Right kidney (tissue), 1 donor: ENCODE results near the gene ANP32E.
"Not testable (repeated sequence)": the region's sequence is repeated elsewhere in the genome, so short reads cannot be mapped to it uniquely, and the experiment has no call there.

Experiments used
- DNase-seq: peaks from one replicate; pipeline ENCODE4 v3.0.0-alpha.2; 2016

The ANP32E gene

DNA sequence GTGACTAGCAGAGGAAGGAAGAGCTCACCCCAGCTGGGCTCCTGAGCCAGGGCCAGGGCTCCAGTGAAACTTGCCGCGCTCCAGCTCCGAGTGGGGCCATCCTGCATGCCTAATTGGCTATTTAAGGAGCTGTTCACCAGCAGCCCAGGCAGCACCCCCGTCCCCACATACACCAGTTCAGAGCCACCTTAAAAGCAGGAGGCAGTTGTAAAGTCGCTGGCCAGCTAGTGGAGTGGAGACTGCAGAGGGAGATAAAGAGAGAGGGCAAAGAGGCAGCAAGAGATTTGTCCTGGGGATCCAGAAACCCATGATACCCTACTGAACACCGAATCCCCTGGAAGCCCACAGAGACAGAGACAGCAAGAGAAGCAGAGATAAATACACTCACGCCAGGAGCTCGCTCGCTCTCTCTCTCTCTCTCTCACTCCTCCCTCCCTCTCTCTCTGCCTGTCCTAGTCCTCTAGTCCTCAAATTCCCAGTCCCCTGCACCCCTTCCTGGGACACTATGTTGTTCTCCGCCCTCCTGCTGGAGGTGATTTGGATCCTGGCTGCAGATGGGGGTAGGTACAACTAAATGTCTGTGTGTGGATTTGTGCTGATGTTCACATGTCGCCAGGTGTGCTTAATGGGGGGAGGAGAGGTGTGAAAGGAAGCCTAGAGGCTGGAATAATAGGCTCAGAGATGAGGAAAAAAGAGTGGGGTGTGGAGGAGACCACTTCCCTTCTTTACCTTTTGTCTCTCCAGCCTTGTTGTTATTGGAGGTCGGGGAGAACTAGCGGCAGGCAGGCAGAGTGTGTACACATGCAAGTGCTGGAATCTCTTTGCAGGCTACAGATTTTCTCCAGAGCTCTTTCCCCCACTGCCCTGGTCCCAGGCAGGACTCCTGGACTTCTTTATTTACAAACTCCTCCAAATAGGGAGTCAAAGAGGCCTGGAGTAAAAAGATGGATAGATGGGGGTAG lies 22.0 kb upstream of the ANP32E start, which contains the start of gene CA14:
TSS of gene CA14 (plus strand) at position 151 of the 962 bp plus-strand sequence. CDS start at position 506, 355 bp downstream.
- DNase-seq, result peak; percentile 49

GRCh38 chr1:150256554-150257341 lies 20.8 kb upstream of the ANP32E start:
- peak; percentile 47 for DNase-seq

GRCh38 chr1:150256198-150256553 lies 20.3 kb upstream of the ANP32E start:
- peak; percentile 50 for DNase-seq

GRCh38 chr1:150249936-150250335 lies 14.0 kb upstream of the ANP32E start:
- DNase-seq, result no peak

GRCh38 chr1:150243003-150243402 lies 7.1 kb upstream of the ANP32E start:
- DNase-seq, result no peak

GRCh38 chr1:150237746-150238145 lies 1.8 kb upstream of the ANP32E start:
- DNase-seq, result no peak

DNA sequence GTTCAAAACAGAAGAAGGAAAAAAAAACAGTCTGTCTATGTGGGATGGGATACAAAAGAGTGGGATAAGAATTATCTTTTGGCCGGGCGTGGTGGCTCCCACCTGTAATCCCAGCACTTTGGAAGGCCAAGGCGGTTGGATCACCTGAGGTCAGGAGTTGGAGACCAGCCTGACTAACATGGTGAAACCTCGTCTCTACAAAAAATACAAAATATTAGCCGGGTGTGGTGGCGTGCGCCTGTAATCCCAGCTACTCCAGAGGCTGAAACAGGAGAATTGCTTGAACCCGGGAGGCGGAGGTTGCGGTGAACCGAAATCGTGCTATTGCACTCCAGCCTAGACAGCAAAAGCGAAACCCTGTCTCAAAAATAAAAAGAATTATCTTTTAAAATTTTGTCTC lies 1.3 kb upstream of the ANP32E start:
- DNase-seq, result not testable (repeated sequence)

DNA sequence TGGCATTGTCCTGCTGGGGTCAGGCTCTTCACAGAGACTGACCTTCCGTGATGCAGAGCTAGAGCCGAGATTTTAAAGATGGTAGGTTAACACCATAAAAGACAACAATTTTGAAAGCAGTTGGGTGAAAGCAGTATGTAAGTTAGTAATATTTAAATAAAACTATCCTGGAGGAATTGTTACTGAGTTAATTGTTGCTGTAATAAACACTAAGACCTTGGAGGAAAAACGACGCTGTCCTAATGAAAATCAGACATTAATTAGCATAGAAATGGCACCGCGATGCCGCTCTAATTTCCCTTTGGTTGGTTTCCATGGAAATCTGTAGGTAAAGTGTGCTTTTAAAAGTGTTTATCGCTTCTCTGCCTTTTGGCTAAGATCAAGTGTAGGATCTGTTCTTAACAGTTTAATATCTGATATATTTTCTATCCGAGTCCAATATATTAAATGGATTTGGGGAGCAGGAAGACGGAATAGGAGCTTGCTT lies 745 bp upstream of the ANP32E start:
- DNase-seq, result no peak

DNA sequence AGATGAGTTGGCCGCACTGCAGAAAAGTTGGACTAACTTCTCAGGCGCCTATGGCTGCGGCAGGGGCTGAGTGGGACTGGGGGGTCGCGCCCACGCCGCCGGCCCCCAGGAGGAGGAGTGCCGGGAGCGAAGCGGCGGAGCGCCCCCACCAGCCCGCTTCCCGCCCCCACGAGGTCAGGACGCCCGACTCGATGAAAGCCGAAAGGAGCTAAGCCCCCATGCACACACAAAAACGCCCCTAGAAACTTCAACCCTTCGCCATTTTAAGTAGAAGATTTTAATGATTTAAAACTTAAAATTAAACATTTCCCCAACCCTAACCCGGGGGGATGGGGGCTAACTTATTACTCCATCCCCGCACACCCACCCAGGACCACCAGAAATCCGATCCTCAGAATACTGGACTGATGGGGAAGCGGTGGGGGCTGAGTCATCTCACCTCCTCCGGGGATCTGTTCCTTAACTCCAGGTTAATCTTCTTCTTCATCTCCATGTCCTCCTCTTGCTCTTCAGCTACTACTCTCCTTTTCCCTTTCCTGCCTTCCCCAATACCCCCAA lies 539 bp downstream of the ANP32E start:
- DNase-seq, result no peak

GRCh38 chr1:150234566-150235293 lies 1.2 kb downstream of the ANP32E start:
- DNase-seq, result peak; percentile 87

GRCh38 chr1:150234309-150234565 lies 1.7 kb downstream of the ANP32E start:
- DNase-seq, result no peak

GRCh38 chr1:150233359-150234308 lies 2.3 kb downstream of the ANP32E start:
- peak; percentile 33 for DNase-seq

DNA sequence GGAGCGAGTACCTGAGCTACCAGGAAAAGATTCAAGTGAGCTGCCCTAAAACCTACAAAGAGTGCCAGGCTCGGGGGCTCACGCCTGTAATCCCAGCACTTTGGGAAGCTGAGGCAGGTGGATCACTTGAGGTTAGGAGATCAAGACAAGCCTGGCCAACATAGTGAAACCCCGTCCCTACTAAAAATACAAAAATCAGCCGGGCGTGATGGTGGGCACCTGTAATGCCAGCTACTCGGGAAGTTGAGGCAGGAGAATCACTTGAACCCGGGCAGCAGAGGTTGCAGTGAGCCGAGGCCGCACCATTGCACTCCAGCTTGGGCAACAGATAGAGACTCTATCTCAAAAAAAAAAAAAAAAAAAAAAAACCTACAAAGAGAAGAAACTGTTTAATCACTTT lies 3.0 kb downstream of the ANP32E start:
- DNase-seq, result not testable (repeated sequence)

DNA sequence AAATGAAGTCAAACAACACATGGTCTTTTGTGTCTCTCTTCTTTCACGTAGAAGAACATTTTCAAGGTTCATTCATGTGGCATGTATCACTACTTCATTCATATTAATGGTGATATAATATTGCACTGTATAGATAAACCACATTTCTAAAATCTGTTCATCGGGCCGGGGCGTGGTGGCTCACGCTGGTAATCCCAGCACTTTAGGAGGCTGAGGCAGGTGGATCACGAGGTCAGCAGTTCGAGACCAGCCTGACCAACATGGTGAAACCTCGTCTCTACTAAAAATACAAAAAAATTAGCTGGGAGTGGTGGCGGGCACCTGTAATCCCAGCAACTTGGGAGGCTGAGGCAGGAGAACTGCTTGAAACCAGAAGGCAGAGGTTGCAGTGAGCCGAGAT lies 7.7 kb downstream of the ANP32E start:
- DNase-seq, result not testable (repeated sequence)

DNA sequence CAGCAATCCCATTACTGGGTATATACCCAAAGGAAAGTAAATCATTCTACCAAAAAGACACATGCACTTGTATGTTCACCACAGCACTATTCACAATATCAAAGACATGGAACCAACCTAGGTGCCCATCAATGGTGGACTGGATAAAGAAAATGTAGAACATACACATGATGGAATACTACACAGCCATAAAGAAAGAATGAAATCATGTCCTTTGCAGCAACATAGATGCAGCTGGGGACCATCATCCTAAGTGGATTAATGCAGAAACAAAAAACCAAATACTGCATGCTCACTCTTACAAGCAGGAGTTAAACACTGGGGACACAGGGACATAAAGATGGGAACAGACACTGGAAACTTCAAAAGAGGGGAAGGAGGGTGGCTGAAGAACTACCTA lies 8.7 kb downstream of the ANP32E start:
- no peak for DNase-seq

DNA sequence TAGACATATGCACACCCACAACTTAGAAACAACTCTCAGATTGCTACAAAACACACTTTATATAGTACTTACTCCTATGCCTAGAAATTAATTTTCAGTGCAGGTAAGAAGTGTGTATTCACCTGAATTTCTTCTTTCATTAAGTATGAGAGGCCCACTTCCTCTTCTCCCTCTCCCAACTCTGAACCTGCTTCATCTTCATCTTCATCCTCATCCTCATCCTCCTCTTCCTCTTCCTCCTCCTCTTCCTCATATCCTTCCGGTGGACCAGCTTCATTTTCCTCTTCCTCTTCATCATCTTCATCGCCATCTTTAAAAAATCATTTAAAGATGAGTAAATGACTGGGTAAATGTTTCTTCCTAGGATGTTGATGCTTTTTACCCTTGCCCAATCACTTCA lies 9.4 kb downstream of the ANP32E start:
- no peak for DNase-seq

GRCh38 chr1:150225546-150225945 lies 10.4 kb downstream of the ANP32E start:
- no peak for DNase-seq

DNA sequence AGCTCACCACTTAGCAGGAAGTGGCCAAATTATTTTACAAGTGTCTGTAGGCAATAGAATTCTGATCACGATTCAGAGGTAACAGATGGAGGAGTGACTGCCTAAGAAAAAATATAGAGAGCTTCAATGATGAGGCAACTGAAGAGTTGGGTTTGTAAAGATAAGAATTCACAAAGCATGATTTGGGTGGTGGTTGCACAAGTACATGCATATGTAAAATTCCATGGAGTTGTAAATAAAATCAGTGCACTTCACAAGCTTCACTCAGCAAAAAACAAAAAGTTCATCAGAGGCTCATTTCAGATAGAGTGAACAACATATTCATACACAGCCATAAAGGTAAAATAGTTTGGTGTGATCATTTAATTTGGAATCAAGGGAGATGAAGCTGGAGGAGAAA lies 10.9 kb downstream of the ANP32E start:
- no peak for DNase-seq

GRCh38 chr1:150221552-150221951 lies 14.4 kb downstream of the ANP32E start:
- no peak for DNase-seq

DNA sequence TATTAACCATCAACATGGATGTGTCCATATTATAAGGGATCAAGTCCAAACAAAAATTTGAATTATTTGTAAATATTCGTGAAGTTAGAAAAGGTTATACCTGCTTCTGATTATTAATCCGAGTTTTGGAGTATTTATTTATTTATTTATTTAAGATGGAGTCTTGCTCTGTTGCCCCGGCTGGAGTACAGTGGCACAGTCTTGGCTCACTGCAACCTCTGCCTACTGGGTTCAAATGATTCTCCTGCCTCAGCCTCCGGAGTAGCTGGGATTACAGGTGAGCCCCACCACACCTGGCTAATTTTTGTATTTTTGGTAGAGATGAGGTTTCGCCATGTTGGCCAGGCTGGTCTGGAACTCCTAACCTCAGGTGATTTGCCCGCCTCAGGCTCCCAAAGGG lies 20.1 kb downstream of the ANP32E start:
- DNase-seq, result not testable (repeated sequence)

DNA sequence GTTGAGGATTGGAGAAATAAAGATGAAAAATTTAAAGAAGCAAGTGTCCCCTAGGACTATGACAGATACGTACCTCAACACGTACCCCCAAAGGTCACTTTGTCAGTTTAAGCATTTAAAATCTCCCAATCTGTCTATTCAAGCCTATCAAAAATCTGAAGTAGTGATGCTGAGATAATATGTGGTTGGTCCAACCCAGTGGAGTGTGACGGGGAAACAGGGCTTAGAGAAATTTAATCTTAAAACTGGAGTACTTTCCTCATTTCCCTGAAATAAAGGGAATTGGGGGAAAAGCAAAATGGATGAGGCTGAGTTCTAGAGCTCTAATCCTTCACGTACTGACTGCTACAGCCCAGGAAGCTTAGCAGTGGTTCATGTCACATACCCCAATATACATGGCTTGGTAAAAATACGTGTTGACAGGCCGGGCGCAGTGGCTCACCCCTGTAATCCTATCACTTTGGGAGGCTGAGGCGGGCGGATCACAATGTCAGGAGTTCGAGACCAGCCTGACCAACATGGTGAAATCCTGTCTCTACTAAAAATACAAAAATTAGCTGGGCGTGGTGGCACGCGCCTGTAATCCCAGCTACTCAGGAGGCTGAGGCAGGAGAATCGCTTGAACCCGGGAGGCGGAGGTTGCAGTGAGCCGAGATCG lies 21.7 kb downstream of the ANP32E start:
- DNase-seq, result not testable (repeated sequence)
